IMR-90 (cell line): Measurements from ENCODE around the gene ATP1A1. TPM values are rescaled to one million over a fixed set of nuclear protein-coding genes. Genes with fewer than 3 reads are reported as not detected.
A peak's percentile ranks its signal among the peaks of the same experiment; 100 is the strongest.

ENCODE experiments used
- ATAC-seq: fragments of 200-7000 bp; cut with Tn5 transposase; 2 replicates; pipeline ENCODE4 v1.9.1; 2020; ENCODE audit warnings: low read depth, mild to moderate bottlenecking, moderate library complexity
- BruUV-seq: library from RNA; stranded (reverse); fragments of 400-500 nt; replicated peaks from 2 replicates; lab custom pipeline; 2021; lab: Mats Ljungman, UMichigan
- CTCF ChIA-PET: fragments of 300-600 bp; formaldehyde crosslinking; extraction: SDS; loops from one replicate; lab custom pipeline; 2021; ENCODE audit warnings: antibody characterized with exemption; lab: Yijun Ruan, JAX
- POLR2A ChIA-PET: fragments of 300-600 bp; sonication (Branson Sonifier 250); formaldehyde crosslinking; loops from one replicate; lab custom pipeline; 2022; ENCODE audit warnings: antibody characterized with exemption; ENCODE audit not compliant: unreplicated experiment; lab: Charles Lee
- DNase-seq: peaks from one replicate; pipeline ENCODE4 v3.0.0; 2013
- H2AFZ ChIP-seq: replicated peaks from 2 replicates; pipeline ENCODE3; 2013; ENCODE audit warnings: low read length, mild to moderate bottlenecking; ENCODE audit not compliant: poor library complexity
- H2AK5ac ChIP-seq: 2 replicates; pipeline ENCODE4 v1.6.1; 2013; ENCODE audit warnings: low read depth, low read length, inconsistent platforms
- H2AK9ac ChIP-seq: replicated peaks from 2 replicates; pipeline ENCODE3; 2013; ENCODE audit warnings: mild to moderate bottlenecking, low read depth, low read length, moderate library complexity; ENCODE audit not compliant: poor library complexity
- H2BK120ac ChIP-seq: 2 replicates; pipeline ENCODE4 v1.6.1; 2013; ENCODE audit warnings: low read depth, low read length, inconsistent platforms
- H2BK15ac ChIP-seq: 3 replicates; pipeline ENCODE4 v1.6.1; 2013; ENCODE audit warnings: low read depth, low read length, inconsistent platforms
- H2BK20ac ChIP-seq: 2 replicates; pipeline ENCODE4 v1.6.1; 2013; ENCODE audit warnings: low read depth, mild to moderate bottlenecking, inconsistent platforms, low read length, moderate library complexity
- H2BK5ac ChIP-seq: 2 replicates; pipeline ENCODE4 v1.6.1; 2013; ENCODE audit warnings: mild to moderate bottlenecking, low read depth, low read length, inconsistent platforms; ENCODE audit not compliant: poor library complexity, severe bottlenecking
- H3K14ac ChIP-seq: replicated peaks from 2 replicates; pipeline ENCODE4 v1.6.1; 2013; ENCODE audit warnings: low read depth, low read length, inconsistent platforms
- H3K18ac ChIP-seq: 2 replicates; pipeline ENCODE4 v1.6.1; 2013; ENCODE audit warnings: low read depth, low read length, control low read depth
- H3K23ac ChIP-seq: 2 replicates; pipeline ENCODE4 v1.6.1; 2013; ENCODE audit warnings: low read depth, low read length, inconsistent platforms
- H3K27ac ChIP-seq: 2 replicates; pipeline ENCODE4 v1.5.1; 2013; ENCODE audit warnings: mild to moderate bottlenecking, control low read depth, low read length; ENCODE audit not compliant: insufficient read depth
- H3K27me3 ChIP-seq: 2 replicates; pipeline ENCODE4 v1.6.1; 2013; ENCODE audit warnings: low read length; ENCODE audit not compliant: control insufficient read depth, insufficient read depth
- H3K36me3 ChIP-seq: 2 replicates; pipeline ENCODE4 v1.6.1; 2013; ENCODE audit warnings: low read length, mixed read lengths; ENCODE audit not compliant: control insufficient read depth, insufficient read depth
- H3K4ac ChIP-seq: 2 replicates; pipeline ENCODE4 v1.6.1; 2013; ENCODE audit warnings: low read depth, low read length, inconsistent platforms
- H3K4me1 ChIP-seq: 2 replicates; pipeline ENCODE4 v1.6.1; 2013; ENCODE audit warnings: low read length, mixed read lengths; ENCODE audit not compliant: control insufficient read depth, insufficient read depth
- H3K4me2 ChIP-seq: 2 replicates; pipeline ENCODE4 v1.6.1; 2013; ENCODE audit warnings: low read depth, mild to moderate bottlenecking, control low read depth, low read length, moderate library complexity
- H3K4me3 ChIP-seq: 2 replicates; pipeline ENCODE4 v1.5.1; 2013; ENCODE audit warnings: low read depth, mild to moderate bottlenecking, control low read depth, low read length, moderate library complexity; ENCODE audit not compliant: insufficient read depth
- H3K56ac ChIP-seq: 2 replicates; pipeline ENCODE4 v1.6.1; 2013; ENCODE audit warnings: low read length, inconsistent platforms; ENCODE audit not compliant: insufficient read depth; ENCODE audit errors: extremely low read depth
- H3K79me1 ChIP-seq, 2 experiments: 2 replicates each; pipeline ENCODE4 v1.6.1; 2013; ENCODE audit warnings: low read length in 2 of 2, inconsistent platforms in 1 of 2, low read depth in 1 of 2
- H3K9ac ChIP-seq: 2 replicates; pipeline ENCODE4 v1.6.1; 2013; ENCODE audit warnings: low read depth, low read length, control low read depth
- H3K9me1 ChIP-seq: 2 replicates; pipeline ENCODE4 v1.6.1; 2013; ENCODE audit warnings: low read length, inconsistent platforms; ENCODE audit not compliant: insufficient read depth
- H3K9me3 ChIP-seq: 2 replicates; pipeline ENCODE4 v1.6.1; 2013; ENCODE audit warnings: low read length; ENCODE audit not compliant: control insufficient read depth, insufficient read depth
- H4K20me1 ChIP-seq: 2 replicates; pipeline ENCODE4 v1.6.1; 2013; ENCODE audit warnings: low read length, inconsistent platforms; ENCODE audit not compliant: insufficient read depth
- H4K5ac ChIP-seq: 2 replicates; pipeline ENCODE4 v1.6.1; 2013; ENCODE audit warnings: mild to moderate bottlenecking, low read depth, low read length, control low read depth
- H4K8ac ChIP-seq, 2 experiments: 2 replicates each; pipeline ENCODE4 v1.6.1; 2013; ENCODE audit warnings: low read depth in 2 of 2, low read length in 2 of 2, control low read depth in 1 of 2, inconsistent platforms in 1 of 2
- H4K91ac ChIP-seq: 2 replicates; pipeline ENCODE4 v1.6.1; 2013; ENCODE audit warnings: low read depth, low read length, inconsistent platforms; ENCODE audit not compliant: insufficient read depth
- CHD1 ChIP-seq: IDR thresholded peaks from 2 replicates; pipeline ENCODE4 v1.6.1; 2012; ENCODE audit warnings: low read depth, low read length, improper control_type of control experiment
- ELK1 ChIP-seq: fragments of 150-350 bp; IDR thresholded peaks from 2 replicates; pipeline ENCODE4 v1.6.1; 2016; ENCODE audit warnings: low read depth, mild to moderate bottlenecking, low read length, moderate library complexity, borderline replicate concordance
- FOS ChIP-seq: fragments of 150-350 bp; IDR thresholded peaks from 2 replicates; pipeline ENCODE4 v1.6.1; 2016; ENCODE audit warnings: low read depth, low read length
- WGBS, 2 experiments: methylation state at CpG; one replicate each; pipeline versions ENCODE4 v1.1.5 to v1.1.7; 2013; ENCODE audit warnings: missing lambda C conversion rate in 2 of 2; ENCODE audit not compliant: insufficient read length in 1 of 2; ENCODE audit errors: extremely low coverage in 2 of 2; 5-methylcytosine and 5-hydroxymethylcytosine counted together
- dilution Hi-C: fragments of 300-500 bp; cut with HindIII; formaldehyde crosslinking; loops from one replicate; pipeline ENCODE4 v1.14.3; 2018; ENCODE audit warnings: low sequenced_read_pairs; ENCODE audit not compliant: unreplicated experiment
- in situ Hi-C: fragments of 300-500 bp; cut with MboI; formaldehyde crosslinking; loops from 3 replicates; pipeline ENCODE4 v1.14.3; 2019; ENCODE audit warnings: low sequenced_read_pairs, inconsistent platforms, mixed read lengths
- intact Hi-C: fragments of 100-400 bp; cut with micrococcal nuclease; formaldehyde crosslinking; loops from 2 replicates; pipeline ENCODE4 v1.10.0; 2022
- polyA plus RNA-seq, 3 experiments: library from polyadenylated mRNA; depleted of rRNA; stranded (reverse); fragments of >200 nt; gene quantifications; 2 replicates each; pipeline ENCODE4 v1.2.3, GENCODE V29; 2012; ENCODE audit warnings: low replicate concordance in 1 of 3
- total RNA-seq: library from RNA; depleted of rRNA; stranded (reverse); fragments of >200 nt; gene quantifications from 2 replicates; pipeline ENCODE4 v1.2.3, GENCODE V29; 2012
- TF ChIP-seq, protein P1 (sequence below): conservative IDR thresholded peaks from 2 replicates; pipeline ENCODE4 v1.5.1; 2012; ENCODE audit warnings: mild to moderate bottlenecking, low read depth, low read length, improper control_type of control experiment

ATP1A1 gene
- total and polyA plus RNA-seq, 2 of the 4 experiments (the other 2 are of a cell fraction) = 116 to 125 TPM

DNA sequence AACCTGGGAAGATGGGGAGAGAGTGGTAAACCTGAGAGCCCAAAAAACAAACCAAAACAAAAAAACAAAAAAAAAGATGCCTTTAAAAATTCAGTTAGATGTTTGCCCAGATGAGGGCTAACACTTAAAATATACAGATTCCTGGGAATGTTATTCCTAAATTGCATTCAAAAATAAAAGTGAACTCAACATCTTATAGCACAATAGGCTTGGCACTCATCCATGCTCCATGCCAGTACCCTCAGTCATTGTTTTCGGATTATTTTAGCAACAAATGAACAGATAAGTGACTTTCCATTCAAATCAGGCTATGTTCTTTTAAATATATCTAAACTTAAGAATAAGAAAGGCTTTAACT, 3.7 kb downstream of the ATP1A1 start:
- no TSS peak for BruUV-seq
- H4K5ac ChIP-seq = no peak overlapping the region
- H3K4me2 ChIP-seq = no peak overlapping the region
- H4K8ac ChIP-seq = no peak overlapping the region
- no peaks in the 10 kb centered on the region for H3K9me3 ChIP-seq
- H4K20me1 ChIP-seq = peaks cover 56% of the 10 kb centered on the region
- no peaks in the 10 kb centered on the region for H3K36me3 ChIP-seq
- H3K9ac ChIP-seq = 0 out of 2 replicates have a peak overlapping the region, but pooled peaks have one; percentile 55
- POLR2A ChIA-PET = no interaction called here
- intact Hi-C loops (loop anchor here (5.0 kb wide), 2 partner anchors 111 to 1296 kb away; no protein-coding TSS in a partner anchor), in situ Hi-C loops (no loop called here), dilution Hi-C loops (no loop called here)
- DNase-seq (peak; percentile 11), ATAC-seq (no peak)
- peaks cover 9% of the 10 kb centered on the region; the same call in 1 of the 2 replicates for H3K9me1 ChIP-seq
- CTCF ChIA-PET = no interaction called here
- peak overlapping the region; percentile 63; the same call in 1 of the 2 replicates for H3K27ac ChIP-seq
- H2BK20ac ChIP-seq = no peak overlapping the region
- TF ChIP-seq ELK1 = no peak
- no peak for TF ChIP-seq FOS
- TF ChIP-seq CHD1 = no peak
- TF ChIP-seq, protein P1, sequence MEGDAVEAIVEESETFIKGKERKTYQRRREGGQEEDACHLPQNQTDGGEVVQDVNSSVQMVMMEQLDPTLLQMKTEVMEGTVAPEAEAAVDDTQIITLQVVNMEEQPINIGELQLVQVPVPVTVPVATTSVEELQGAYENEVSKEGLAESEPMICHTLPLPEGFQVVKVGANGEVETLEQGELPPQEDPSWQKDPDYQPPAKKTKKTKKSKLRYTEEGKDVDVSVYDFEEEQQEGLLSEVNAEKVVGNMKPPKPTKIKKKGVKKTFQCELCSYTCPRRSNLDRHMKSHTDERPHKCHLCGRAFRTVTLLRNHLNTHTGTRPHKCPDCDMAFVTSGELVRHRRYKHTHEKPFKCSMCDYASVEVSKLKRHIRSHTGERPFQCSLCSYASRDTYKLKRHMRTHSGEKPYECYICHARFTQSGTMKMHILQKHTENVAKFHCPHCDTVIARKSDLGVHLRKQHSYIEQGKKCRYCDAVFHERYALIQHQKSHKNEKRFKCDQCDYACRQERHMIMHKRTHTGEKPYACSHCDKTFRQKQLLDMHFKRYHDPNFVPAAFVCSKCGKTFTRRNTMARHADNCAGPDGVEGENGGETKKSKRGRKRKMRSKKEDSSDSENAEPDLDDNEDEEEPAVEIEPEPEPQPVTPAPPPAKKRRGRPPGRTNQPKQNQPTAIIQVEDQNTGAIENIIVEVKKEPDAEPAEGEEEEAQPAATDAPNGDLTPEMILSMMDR = no peak
- peaks cover 27% of the 10 kb centered on the region for H3K4me1 ChIP-seq
- H3K18ac ChIP-seq = no peak overlapping the region
- no peak overlapping the region for H4K91ac ChIP-seq
- H2AK9ac ChIP-seq = no peak overlapping the region
- peak overlapping the region; percentile 60; the same call in 1 of the 2 replicates for H3K4ac ChIP-seq
- H3K79me1 ChIP-seq = peaks cover 10 to 64% of the 10 kb centered on the region in 2 experiments
- no peak overlapping the region for H2AFZ ChIP-seq
- H2BK120ac ChIP-seq = 0 out of 2 replicates have a peak overlapping the region, but pooled peaks have one; percentile 1
- no peak overlapping the region for H2BK15ac ChIP-seq
- no peak overlapping the region for H3K14ac ChIP-seq
- H2BK5ac ChIP-seq = peak overlapping the region; percentile 34
- no peak overlapping the region for H2AK5ac ChIP-seq
- no peaks in the 10 kb centered on the region for H3K27me3 ChIP-seq
- H3K56ac ChIP-seq = no peak overlapping the region
- H3K23ac ChIP-seq = peak overlapping the region; percentile 15; the same call in 1 of the 2 replicates
- H3K4me3 ChIP-seq = no peak overlapping the region
- no CpG with 5 or more reads among the region's 1 CpG for WGBS, 2 experiments
